ENCODE results near the gene UPK1B. TPM values are rescaled to one million over a fixed set of nuclear protein-coding genes. Genes with fewer than 3 reads are reported as not detected.

The UPK1B gene
- total RNA-seq, 1 experiment from 2014 or later = 26.9 TPM

- CTCF ChIA-PET = no interaction called here
- Mint-ChIP-seq H3K27me3 (ENCODE audit: unreplicated experiment) (no peaks in the 10 kb centered on the region), H3K9me3 (ENCODE audit: low read depth, unreplicated experiment) (peaks cover 3% of the 10 kb centered on the region), H3K4me1 (ENCODE audit: low read depth, unreplicated experiment) (peaks cover 6% of the 10 kb centered on the region), H3K36me3 (ENCODE audit: insufficient read depth, unreplicated experiment) (no peaks in the 10 kb centered on the region), H3K27ac (ENCODE audit: unreplicated experiment) (no peak overlapping the region), H3K4me3 (ENCODE audit: low read depth, unreplicated experiment) (no peak overlapping the region)
- intact Hi-C loops (cut with micrococcal nuclease; ENCODE audit: unreplicated experiment) = no loop called here
- DNase-seq = no peak
- no TSS peak for BruUV-seq (replicated peaks)
- TF ChIP-seq CTCF (IDR thresholded peaks at IDR 0.05; ENCODE audit: unreplicated experiment) = no peak
These were observed 32.9 kb upstream of the UPK1B start for GRCh38 chr3:119140466-119140865.

GRCh38 chr3:119145128-119145499 is 28.3 kb upstream of the UPK1B start:
- CTCF ChIA-PET = interaction anchor here (1.6 to 2.3 kb wide), 2 partner anchors 66 to 96 kb away, joined by 3 to 15 read pairs (median 13); partner anchors contain the start of gene B4GALT4
- no peaks in the 10 kb centered on the region for H3K36me3 Mint-ChIP-seq (ENCODE audit: insufficient read depth, unreplicated experiment)
- H3K27ac Mint-ChIP-seq (ENCODE audit: unreplicated experiment) = peak overlapping the region; percentile 21
- no peaks in the 10 kb centered on the region for H3K9me3 Mint-ChIP-seq (ENCODE audit: low read depth, unreplicated experiment)
- no peaks in the 10 kb centered on the region for H3K27me3 Mint-ChIP-seq (ENCODE audit: unreplicated experiment)
- TF ChIP-seq CTCF (IDR thresholded peaks at IDR 0.05; ENCODE audit: unreplicated experiment) = no peak
- no peak overlapping the region for H3K4me3 Mint-ChIP-seq (ENCODE audit: low read depth, unreplicated experiment)
- intact Hi-C loops (cut with micrococcal nuclease; ENCODE audit: unreplicated experiment) = loop anchor here (1.0 to 5.0 kb wide), 3 partner anchors 37 to 96 kb away; no protein-coding TSS in a partner anchor
- no peak for DNase-seq
- H3K4me1 Mint-ChIP-seq (ENCODE audit: low read depth, unreplicated experiment) = peaks cover 18% of the 10 kb centered on the region
- BruUV-seq (replicated peaks) = no TSS peak

GRCh38 chr3:119145500-119146167 is 27.8 kb upstream of the UPK1B start, which contains the start of gene TEX55:
TSS of gene TEX55 (plus strand) at chr3:119146165. CDS start at chr3:119146190, 25 bp downstream.
- Mint-ChIP-seq H3K4me3 (ENCODE audit: low read depth, unreplicated experiment) (no peak within 1 kb of the TSS), H3K9me3 (ENCODE audit: low read depth, unreplicated experiment) (no peaks in the 10 kb centered on the region), H3K4me1 (ENCODE audit: low read depth, unreplicated experiment) (peaks cover 18% of the 10 kb centered on the region), H3K27me3 (ENCODE audit: unreplicated experiment) (no peaks in the 10 kb centered on the region), H3K27ac (ENCODE audit: unreplicated experiment) (peak within 1 kb of the TSS; percentile 21), H3K36me3 (ENCODE audit: insufficient read depth, unreplicated experiment) (no peaks in the 10 kb centered on the region)
- no peak for TF ChIP-seq CTCF (IDR thresholded peaks at IDR 0.05; ENCODE audit: unreplicated experiment)
- CTCF ChIA-PET = interaction anchor here (0.6 to 2.3 kb wide), 4 partner anchors 9 to 263 kb away, joined by 3 to 13 read pairs (median 3); partner anchors contain the start of gene B4GALT4
- intact Hi-C loops (cut with micrococcal nuclease; ENCODE audit: unreplicated experiment) = loop anchor here (1.0 to 5.0 kb wide), 3 partner anchors 37 to 96 kb away; no protein-coding TSS in a partner anchor
- BruUV-seq (replicated peaks) = no TSS peak
- DNase-seq = peak; percentile 35

- intact Hi-C loops (cut with micrococcal nuclease; ENCODE audit: unreplicated experiment) = loop anchor here (5.0 kb wide), 1 partner anchor 36 kb away; no protein-coding TSS in a partner anchor
These were observed 26.6 kb upstream of the UPK1B start for GRCh38 chr3:119146578-119147375.

More at GRCh38 chr3:119146578-119147375, 26.6 kb upstream of the UPK1B start:
- Mint-ChIP-seq H3K27me3 (ENCODE audit: unreplicated experiment) (no peaks in the 10 kb centered on the region), H3K27ac (ENCODE audit: unreplicated experiment) (no peak overlapping the region), H3K4me3 (ENCODE audit: low read depth, unreplicated experiment) (no peak overlapping the region), H3K9me3 (ENCODE audit: low read depth, unreplicated experiment) (no peaks in the 10 kb centered on the region), H3K36me3 (ENCODE audit: insufficient read depth, unreplicated experiment) (no peaks in the 10 kb centered on the region), H3K4me1 (ENCODE audit: low read depth, unreplicated experiment) (peaks cover 18% of the 10 kb centered on the region)
- no peak for DNase-seq
- no TSS peak for BruUV-seq (replicated peaks)
- no peak for TF ChIP-seq CTCF (IDR thresholded peaks at IDR 0.05; ENCODE audit: unreplicated experiment)
- CTCF ChIA-PET = interaction anchor here (1.6 to 2.3 kb wide), 2 partner anchors 64 to 94 kb away, joined by 3 to 13 read pairs; partner anchors contain the start of gene B4GALT4

All from Calu3 (cell line).